HT1080 (cell line): Measurements from ENCODE around the gene ZSCAN18. TPM values are rescaled to one million over a fixed set of nuclear protein-coding genes. Genes with fewer than 3 reads are reported as not detected.

ENCODE experiments used
- DNase-seq: peaks from one replicate; pipeline ENCODE4 v3.0.0-alpha.2; 2015; ENCODE audit warnings: low read depth
- total RNA-seq: library from RNA; depleted of rRNA; stranded (reverse); fragments of >200 nt; shearing (Covaris generic); gene quantifications from 2 replicates; pipeline ENCODE4 v1.2.3, GENCODE V29; 2014; rRNA removed

Gene ZSCAN18
- total RNA-seq, 1 experiment from 2014 or later, result 0.71 TPM

DNA sequence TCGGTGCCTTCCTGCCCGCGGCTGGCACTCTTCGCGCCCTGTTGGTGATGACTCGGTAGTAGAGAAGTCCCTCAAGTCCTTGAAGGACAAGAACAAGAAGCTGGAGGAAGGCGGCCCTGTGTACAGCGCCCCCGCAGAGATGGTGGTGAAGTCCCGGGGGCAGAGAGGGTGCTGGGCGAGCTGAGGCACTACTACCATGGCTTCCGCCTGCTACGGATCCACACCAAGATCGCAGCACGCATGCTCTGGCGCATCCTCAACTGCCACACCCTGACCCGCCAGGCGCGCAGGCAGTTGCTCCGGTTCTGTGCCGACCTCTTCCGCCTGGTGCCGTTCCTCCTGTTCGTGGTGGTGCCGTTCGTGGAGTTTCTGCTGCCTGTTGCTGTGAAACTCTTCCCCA, 53.1 kb downstream of the ZSCAN18 start:
- DNase-seq, result no peak

DNA sequence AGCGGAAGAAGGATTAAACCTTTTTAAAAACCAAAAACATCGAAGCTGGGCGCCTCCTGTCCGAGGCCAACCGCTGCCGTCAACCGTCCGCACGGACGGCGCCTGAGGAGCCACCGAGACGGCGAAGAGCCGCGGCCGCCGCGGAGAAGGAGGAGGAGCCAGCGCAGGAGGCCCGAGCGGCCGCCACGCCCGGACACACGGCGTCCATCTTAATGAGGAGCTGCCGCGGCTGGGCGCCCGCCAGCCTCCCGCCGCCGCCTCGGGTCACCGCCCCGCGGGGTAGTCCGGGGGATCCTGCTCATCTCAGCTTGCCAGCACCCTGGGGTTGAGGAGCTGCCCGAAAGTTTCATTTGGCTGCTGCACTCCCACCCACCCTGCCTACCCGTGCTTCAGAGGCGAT, 53.6 kb downstream of the ZSCAN18 start:
- DNase-seq, result no peak

DNA sequence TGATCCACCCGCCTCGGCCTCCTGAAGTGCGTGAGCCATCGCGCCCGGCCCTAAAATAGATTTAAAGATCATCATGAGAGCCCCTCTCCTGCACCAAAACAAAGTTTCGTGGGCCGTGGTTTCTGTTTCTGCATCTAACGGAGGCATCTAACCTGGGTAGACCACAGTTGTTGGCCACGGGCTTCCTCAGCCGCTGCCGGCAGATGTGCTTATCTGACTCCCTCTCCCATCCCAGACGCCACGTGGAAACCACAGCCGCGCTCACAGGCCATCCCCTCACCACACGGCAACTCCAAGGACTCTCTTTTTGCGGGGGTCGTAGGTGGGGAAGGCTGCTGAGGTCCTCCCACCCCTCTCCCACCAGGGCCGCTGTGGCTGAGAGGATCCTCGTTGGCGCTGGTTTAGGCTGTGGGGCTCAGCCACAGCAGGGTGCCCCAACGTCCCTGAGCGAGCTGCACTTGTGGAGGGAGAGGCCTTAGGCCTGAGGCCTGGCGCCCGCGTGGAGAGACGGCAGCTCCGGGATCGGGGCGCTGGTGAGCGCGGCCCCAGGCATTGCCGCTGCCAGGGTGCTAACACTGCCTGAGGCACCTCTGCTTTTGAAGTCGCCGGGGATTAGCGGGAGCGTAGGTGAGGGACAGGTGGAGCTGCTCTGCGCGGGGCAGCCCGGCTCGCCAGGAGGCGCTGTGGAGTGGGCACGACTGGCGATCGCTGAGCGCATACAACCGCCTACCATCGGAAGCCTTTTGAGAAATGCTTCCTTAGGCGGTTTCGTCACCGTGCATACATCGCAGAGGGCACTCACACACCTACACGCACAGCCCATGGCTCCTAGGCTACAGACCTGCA, 55.3 kb downstream of the ZSCAN18 start:
- DNase-seq, result no peak

DNA sequence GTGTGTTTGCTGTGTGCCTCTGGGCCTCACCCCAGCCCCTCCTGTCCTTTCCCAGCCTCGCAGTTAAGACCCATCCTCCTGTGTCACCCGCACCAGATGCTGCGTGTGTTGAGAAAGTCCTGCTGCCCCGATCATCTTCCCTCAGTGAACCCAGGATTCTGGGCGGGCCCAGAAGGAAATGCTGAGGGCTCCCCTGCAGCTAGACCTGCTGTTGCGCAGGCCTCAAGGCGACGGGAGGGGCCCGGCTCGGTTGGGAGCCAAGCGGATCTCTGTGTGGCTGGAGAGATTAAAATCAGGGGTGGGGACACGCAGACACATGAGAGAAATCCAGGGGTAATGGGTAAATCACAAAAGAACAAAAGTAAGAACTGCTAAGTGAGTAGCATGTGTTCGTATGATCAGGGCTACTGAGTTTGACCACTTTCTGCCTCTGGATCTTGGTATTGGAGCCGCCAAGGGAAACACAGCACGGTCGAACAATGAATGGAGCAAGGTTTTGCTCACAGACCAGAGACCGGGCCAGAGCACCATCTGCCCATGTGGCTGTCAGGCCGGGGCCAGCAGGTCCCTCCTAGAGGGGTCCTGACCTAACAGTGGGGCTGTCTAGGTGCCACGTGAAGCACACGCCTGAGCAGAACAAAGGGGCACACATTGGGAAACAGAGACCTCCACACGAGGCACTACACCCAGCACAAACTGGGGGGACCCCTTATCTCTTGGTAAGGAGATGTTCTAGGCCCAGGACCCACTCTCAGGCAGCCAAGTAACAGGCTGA, 57.1 kb downstream of the ZSCAN18 start:
- DNase-seq, result no peak

DNA sequence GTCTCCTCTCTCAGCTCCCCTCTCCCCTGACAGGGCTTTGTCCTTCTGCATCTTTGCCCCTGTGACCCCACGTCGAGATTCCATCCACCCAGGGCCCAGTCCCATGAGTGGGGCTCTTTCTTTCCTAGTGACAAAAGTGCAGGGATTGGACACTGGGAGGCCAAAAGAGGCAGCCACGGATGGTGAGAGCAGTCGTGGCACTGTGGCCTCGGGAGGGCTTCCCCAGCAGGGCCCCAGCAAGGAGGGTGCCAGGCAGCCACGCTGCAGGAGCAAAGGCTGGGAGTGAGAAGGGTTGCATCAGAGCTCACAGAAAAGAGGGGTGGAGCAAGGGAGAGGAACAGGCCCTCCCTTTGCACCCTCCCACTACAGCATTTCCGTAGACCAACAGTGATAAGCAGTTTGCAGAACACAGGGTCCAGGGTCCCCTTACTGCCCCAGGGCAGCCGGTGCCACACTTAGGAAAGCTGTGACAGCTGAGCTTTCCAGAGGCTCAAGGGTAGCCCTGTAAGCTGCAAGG, 59.3 kb downstream of the ZSCAN18 start:
- no peak for DNase-seq

DNA sequence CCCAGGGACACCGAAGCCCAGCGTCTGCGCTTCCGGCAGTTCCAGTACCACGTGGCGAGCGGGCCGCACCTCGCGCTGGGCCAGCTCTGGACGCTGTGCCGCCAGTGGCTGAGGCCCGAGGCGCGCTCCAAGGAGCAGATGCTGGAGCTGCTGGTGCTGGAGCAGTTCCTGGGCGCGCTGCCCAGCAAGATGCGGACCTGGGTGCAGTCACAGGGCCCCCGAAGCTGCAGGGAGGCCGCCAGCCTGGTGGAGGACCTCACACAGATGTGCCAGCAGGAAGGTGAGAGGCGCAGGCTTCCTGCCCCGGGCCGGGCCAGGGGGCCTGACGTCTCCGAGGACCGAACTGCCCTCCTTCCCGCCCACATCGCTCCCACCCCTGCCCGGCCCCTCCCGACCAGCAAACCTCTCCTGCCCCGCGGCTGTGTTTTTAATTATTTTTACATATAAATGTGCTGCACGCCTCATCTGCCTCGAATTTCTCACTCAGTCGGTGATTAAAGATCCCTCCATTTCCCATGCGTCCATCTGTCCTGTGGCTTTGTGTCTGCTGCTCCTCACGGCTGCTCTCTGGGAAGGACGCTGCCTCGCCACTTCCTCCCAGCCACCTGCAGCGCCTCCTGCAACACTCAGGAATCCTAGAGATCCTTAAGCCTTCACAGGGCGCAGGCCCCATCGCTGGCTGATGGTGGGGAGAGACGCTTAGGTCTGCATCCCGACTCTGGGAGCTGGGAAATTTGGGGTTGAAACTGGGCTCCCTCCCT, 59.9 kb downstream of the ZSCAN18 start:
- DNase-seq, result no peak

DNA sequence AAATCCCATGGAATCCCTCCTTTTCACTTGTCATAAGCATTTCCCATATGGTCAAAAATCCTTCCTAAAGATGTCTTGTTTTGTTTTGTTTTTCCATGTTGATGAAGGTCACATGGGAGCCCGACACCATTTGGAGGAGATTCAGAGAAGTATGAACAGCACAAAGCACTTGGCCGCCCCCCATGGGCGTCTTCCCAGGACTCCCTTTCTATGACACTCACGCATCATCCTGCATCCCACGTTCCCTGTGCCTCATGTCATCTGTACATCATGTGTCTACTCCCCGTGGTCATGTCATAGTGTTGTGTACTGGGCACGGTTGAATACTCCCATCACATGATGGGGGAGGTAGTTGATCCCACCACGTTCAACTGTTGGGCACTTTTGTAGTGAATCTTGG, 62.2 kb downstream of the ZSCAN18 start:
- no peak for DNase-seq

DNA sequence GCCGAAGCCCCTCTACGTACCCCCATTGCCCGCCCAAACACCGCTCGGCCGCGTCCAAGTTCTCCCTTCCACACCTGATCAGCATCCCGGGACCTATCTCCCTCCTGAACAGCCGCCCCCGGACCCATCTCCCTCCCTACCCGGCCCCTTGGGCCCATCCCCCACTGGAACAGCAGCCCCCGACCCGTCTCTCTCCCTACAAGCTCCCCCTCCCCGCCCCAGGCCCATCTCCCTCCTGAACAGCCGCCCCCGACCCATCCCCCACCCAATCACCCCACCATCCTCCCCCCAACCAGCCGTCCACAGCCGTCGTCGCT, 63.6 kb downstream of the ZSCAN18 start:
- no peak for DNase-seq

Other genes starting within 250 kb of the ZSCAN18 start
- 8.1 and 8.2 TPM in 2 replicates for gene ZNF587, start 248.4 kb downstream of the ZSCAN18 start, total RNA-seq
- gene ZNF814, start 209.2 kb downstream of the ZSCAN18 start, total RNA-seq, result 0.53 and 0.80 TPM in 2 replicates
- 5.4 and 6.7 TPM in 2 replicates for gene ZNF417, start 181.6 kb downstream of the ZSCAN18 start, total RNA-seq
- 0.03 TPM in 1 of 2 replicates, not detected in the other for gene ZNF418, start 162.8 kb downstream of the ZSCAN18 start, total RNA-seq
- 5.0 and 5.4 TPM in 2 replicates for gene ZNF256, start 150.5 kb downstream of the ZSCAN18 start, total RNA-seq
- not detected in 2 replicates for gene C19orf18, start 123.7 kb downstream of the ZSCAN18 start, total RNA-seq
- gene ZNF606, start 95.4 kb downstream of the ZSCAN18 start, total RNA-seq, result 6.8 and 16.9 TPM in 2 replicates
- not detected in 2 replicates for gene ZSCAN1, start 64.2 kb downstream of the ZSCAN18 start, total RNA-seq
- gene ZNF135, start 38.9 kb downstream of the ZSCAN18 start, total RNA-seq, result 0.03 TPM in 1 of 2 replicates, not detected in the other
- 7.1 and 9.0 TPM in 2 replicates for gene ZNF329, start 52.6 kb upstream of the ZSCAN18 start, total RNA-seq
- gene ZNF274, start 84.8 kb upstream of the ZSCAN18 start, total RNA-seq, result 27.6 and 28.4 TPM in 2 replicates
- gene ZNF544, start 130.7 kb upstream of the ZSCAN18 start, total RNA-seq, result 36.6 and 62.3 TPM in 2 replicates
- 3.1 TPM in 2 replicates for gene ZNF8, start 180.7 kb upstream of the ZSCAN18 start, total RNA-seq
- gene ERVK3-1, start 207.1 kb upstream of the ZSCAN18 start, total RNA-seq, result 78.6 and 105 TPM in 2 replicates
- 3.7 and 5.2 TPM in 2 replicates for gene ZSCAN22, start 228.8 kb upstream of the ZSCAN18 start, total RNA-seq